NCI-H460 (cell line): ENCODE results near the gene PARD6B. TPM values are rescaled to one million over a fixed set of nuclear protein-coding genes. Genes with fewer than 3 reads are reported as not detected.
"Not testable (repeated sequence)": the region's sequence is repeated elsewhere in the genome, so short reads cannot be mapped to it uniquely, and the experiment has no call there.

ENCODE experiments used
- DNase-seq: peaks from one replicate; pipeline ENCODE4 v3.0.0-alpha.2; 2016; ENCODE audit warnings: low read depth; ENCODE audit errors: extremely low read depth
- total RNA-seq: library from RNA; depleted of rRNA; stranded (reverse); fragments of >200 nt; shearing (Covaris generic); gene quantifications from 2 replicates; pipeline ENCODE4 v1.2.3, GENCODE V29; 2014

Gene PARD6B
- total RNA-seq, 1 experiment from 2014 or later: 6.8 TPM

DNA sequence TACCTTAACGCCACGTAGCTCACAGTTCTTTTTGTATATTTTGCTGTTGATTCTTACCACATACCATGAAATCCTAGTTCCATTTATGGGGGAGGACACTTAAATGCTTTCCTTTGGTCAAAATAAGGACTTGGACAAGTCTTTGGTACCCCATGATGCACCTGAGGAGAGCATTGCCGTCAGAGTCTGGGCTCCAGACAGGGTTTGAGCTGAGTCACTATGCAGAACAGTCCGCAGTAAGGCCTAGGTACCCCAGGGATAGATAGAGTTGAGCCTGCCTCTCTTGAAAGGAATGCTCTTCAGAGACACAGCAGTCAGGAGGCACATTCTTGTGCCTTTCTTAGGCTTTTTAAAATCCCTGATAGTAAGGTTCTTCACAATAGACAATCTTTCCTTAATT lies 6.0 kb downstream of the PARD6B start:
- no peak for DNase-seq

DNA sequence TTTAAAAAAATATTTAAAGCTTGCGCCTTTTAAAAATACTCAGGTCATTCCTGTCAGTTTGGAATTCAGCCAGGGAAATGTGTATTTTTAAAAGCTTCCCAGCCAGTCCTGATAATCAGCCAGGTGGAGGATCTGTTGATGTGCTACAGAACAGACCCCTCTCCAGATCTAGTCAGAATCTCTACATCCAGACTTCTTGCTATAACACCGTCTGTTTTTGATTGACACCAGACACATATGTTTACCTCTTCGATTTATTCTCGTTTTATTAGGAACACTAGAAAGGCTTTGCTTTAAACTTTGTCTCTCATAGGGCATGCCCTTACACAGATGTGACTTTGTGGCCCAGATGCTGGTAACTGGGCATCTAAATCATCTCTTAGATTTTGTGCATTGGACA lies 11.7 kb downstream of the PARD6B start:
- DNase-seq: no peak

DNA sequence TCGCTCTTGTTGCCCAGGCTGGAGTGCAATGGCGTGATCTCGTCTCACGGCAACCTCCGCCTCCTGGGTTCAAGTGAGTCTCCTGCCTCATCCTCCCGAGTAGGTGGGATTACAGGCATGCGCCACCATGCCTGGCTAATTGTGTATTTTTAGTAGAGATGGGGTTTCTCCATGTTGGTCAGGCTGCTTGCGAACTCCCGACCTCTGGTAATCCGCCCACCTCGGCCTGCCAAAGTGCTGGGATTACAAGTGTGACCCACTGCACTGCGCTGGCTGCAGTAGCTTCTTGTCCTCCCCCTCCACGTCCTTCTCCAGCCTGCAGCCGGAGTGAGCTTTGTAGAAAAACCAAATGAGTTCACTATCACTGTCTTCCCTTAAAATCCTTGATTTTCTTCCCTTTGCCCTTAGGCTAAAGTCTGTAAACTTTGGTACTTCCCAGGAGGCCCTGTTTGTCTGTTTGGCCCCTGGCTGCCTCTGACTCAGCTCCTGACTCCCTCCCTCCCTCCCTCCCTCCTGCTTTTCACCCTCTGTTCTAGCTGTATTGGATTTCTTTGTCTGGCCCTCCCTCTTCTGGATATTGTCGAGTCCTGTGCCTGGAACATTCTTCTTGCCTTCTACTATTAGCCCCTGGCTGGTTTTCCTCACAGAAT lies 12.9 kb downstream of the PARD6B start:
- peak; percentile 58 for DNase-seq

- no peak for DNase-seq
These were observed 14.3 kb downstream of the PARD6B start for GRCh38 chr20:50745634-50746137.

GRCh38 chr20:50746138-50746940 lies 15.0 kb downstream of the PARD6B start:
- DNase-seq: no peak

DNA sequence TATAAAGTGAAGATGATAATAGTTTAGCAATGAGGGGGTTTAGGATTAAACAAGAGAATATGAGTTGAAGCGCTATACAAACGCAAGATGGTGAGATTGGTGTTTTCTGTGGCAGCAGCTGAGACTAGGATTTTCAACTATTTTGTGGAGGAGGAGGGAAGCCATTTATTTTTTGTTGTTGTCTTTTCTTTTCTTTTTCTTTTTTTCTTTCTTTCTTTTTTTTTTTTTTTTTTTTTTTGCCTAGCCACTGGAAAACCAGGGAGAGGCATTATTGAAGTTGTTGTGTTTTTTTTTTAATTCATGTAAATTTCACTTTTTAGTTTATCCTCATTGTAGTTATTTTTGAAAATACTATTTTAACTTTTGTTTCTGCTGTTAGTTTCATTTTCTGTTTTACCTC lies 15.9 kb downstream of the PARD6B start:
- no peak for DNase-seq

- no peak for DNase-seq
These were observed 18.8 kb downstream of the PARD6B start for GRCh38 chr20:50750145-50750671.

GRCh38 chr20:50753152-50753551 lies 21.8 kb downstream of the PARD6B start:
- no peak for DNase-seq

GRCh38 chr20:50754420-50754819 lies 23.0 kb downstream of the PARD6B start:
- DNase-seq: no peak

GRCh38 chr20:50756447-50756846 lies 25.1 kb downstream of the PARD6B start:
- DNase-seq: no peak

- no peak for DNase-seq
These were observed 27.1 kb downstream of the PARD6B start for GRCh38 chr20:50758469-50758868.

- DNase-seq: no peak
These were observed 27.6 kb downstream of the PARD6B start for GRCh38 chr20:50758992-50759391.

DNA sequence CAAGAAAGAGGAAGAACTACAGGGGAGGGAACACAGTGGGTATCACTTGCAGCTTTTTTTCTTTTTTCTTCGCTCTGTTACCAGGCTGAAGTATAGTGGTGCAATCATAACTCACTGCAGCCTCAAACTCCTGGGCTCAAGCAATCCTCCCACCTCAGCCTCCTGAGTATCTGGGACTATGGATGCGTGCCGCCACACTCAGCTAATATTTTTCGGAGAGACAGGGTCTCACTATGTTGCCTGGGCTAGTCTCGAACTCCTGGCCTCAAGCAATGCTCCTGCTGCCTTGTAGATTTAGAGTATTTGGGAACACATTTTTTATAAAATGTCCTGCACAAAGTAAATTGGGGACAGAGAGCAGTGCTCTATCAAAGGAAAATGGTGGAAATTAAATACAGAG lies 28.3 kb downstream of the PARD6B start:
- DNase-seq: no peak

GRCh38 chr20:50762045-50762422 lies 30.7 kb downstream of the PARD6B start:
- no peak for DNase-seq

- no peak for DNase-seq
These were observed 31.2 kb downstream of the PARD6B start for GRCh38 chr20:50762435-50763220.

- not testable (repeated sequence) for DNase-seq
These were observed 32.4 kb downstream of the PARD6B start for GRCh38 chr20:50763550-50764458.

GRCh38 chr20:50765251-50765650 lies 33.9 kb downstream of the PARD6B start:
- DNase-seq: not testable (repeated sequence)

GRCh38 chr20:50765674-50766073 lies 34.3 kb downstream of the PARD6B start:
- DNase-seq: no peak

- DNase-seq: not testable (repeated sequence)
These were observed 35.8 kb downstream of the PARD6B start for GRCh38 chr20:50766955-50767809.
